Measurements from ENCODE around the gene NECTIN1.

DNA sequence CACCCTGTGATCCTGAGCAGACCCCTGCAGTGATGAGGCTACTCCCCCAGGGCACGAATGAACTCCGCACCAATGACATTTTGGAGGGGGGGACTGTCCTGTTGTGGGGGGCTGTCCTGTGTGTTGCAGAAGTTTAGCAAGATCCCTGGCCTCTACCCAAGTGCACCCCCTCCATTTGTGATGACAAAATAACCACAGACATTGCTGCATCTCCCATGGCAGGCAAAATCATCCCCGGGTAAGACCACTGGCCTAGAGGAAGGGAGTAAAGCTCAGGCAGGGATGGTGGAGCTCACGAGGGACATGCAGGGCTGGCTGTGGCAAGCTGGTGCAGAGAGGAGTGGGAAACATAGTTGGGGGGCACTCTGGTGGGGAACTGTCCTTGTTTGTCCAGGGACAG lies 40.6 kb downstream of the NECTIN1 start:
- no peak for TF ChIP-seq EZH2 (IDR thresholded peaks at IDR 0.05)
- TF ChIP-seq, protein P1, sequence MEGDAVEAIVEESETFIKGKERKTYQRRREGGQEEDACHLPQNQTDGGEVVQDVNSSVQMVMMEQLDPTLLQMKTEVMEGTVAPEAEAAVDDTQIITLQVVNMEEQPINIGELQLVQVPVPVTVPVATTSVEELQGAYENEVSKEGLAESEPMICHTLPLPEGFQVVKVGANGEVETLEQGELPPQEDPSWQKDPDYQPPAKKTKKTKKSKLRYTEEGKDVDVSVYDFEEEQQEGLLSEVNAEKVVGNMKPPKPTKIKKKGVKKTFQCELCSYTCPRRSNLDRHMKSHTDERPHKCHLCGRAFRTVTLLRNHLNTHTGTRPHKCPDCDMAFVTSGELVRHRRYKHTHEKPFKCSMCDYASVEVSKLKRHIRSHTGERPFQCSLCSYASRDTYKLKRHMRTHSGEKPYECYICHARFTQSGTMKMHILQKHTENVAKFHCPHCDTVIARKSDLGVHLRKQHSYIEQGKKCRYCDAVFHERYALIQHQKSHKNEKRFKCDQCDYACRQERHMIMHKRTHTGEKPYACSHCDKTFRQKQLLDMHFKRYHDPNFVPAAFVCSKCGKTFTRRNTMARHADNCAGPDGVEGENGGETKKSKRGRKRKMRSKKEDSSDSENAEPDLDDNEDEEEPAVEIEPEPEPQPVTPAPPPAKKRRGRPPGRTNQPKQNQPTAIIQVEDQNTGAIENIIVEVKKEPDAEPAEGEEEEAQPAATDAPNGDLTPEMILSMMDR (IDR thresholded peaks at IDR 0.05) = no peak

Data from neural progenitor cell (in vitro differentiated cells).